GM18951 (cell line): ENCODE data around the gene CERS2.
"Not testable (repeated sequence)": the region's sequence is repeated elsewhere in the genome, so short reads cannot be mapped to it uniquely, and the experiment has no call there.

Experiments
- POLR2A ChIP-seq: IDR thresholded peaks from 4 replicates; pipeline ENCODE4 v1.6.1; 2011; ENCODE audit warnings: mild to moderate bottlenecking; ENCODE audit not compliant: insufficient read length, insufficient read depth; ENCODE audit errors: extremely low read depth
- in situ Hi-C: fragments of 300-500 bp; cut with MboI; formaldehyde crosslinking; loops from one replicate; pipeline ENCODE4 v1.12.0; 2022; ENCODE audit warnings: low sequenced_read_pairs, mixed read lengths, inconsistent platforms; ENCODE audit not compliant: unreplicated experiment

Gene CERS2

GRCh38 chr1:150955280-150955679, 19.4 kb downstream of the CERS2 start:
- no peak for TF ChIP-seq POLR2A
- in situ Hi-C loops = no loop called here

GRCh38 chr1:150954708-150955107, 19.9 kb downstream of the CERS2 start:
- in situ Hi-C loops = no loop called here
- no peak for TF ChIP-seq POLR2A

GRCh38 chr1:150944856-150945255, 29.8 kb downstream of the CERS2 start:
- in situ Hi-C loops = no loop called here
- TF ChIP-seq POLR2A = no peak

GRCh38 chr1:150931773-150932172, 42.9 kb downstream of the CERS2 start:
- in situ Hi-C loops = no loop called here

GRCh38 chr1:150928775-150929174, 45.9 kb downstream of the CERS2 start:
- in situ Hi-C loops = not testable (repeated sequence)

More at GRCh38 chr1:150931773-150932172, 42.9 kb downstream of the CERS2 start:
- no peak for TF ChIP-seq POLR2A

GRCh38 chr1:150928286-150928685, 46.3 kb downstream of the CERS2 start:
- in situ Hi-C loops = no loop called here
- TF ChIP-seq POLR2A = no peak

- in situ Hi-C loops = no loop called here
- no peak for TF ChIP-seq POLR2A
Measured at GRCh38 chr1:150927624-150928023, 47.0 kb downstream of the CERS2 start.

- in situ Hi-C loops = no loop called here
- peak; percentile 57 for TF ChIP-seq POLR2A
Measured at GRCh38 chr1:150926097-150926741, 48.4 kb downstream of the CERS2 start, which contains the start of gene SETDB1. TSS of gene SETDB1 (plus strand) at chr1:150926363. CDS start at chr1:150927715, 1,352 bp downstream.

- in situ Hi-C loops = no loop called here
- TF ChIP-seq POLR2A = no peak
Measured at GRCh38 chr1:150925080-150925479, 49.6 kb downstream of the CERS2 start.

- TF ChIP-seq POLR2A = no peak
- in situ Hi-C loops = no loop called here
Measured at GRCh38 chr1:150922519-150922975, 52.1 kb downstream of the CERS2 start.

- in situ Hi-C loops = no loop called here
- no peak for TF ChIP-seq POLR2A
Measured at GRCh38 chr1:150917387-150917786, 57.2 kb downstream of the CERS2 start.
